Body of pancreas (tissue), 4 donors: ENCODE results near the gene NAP1L1. TPM values are rescaled to one million over a fixed set of nuclear protein-coding genes. Genes with fewer than 3 reads are reported as not detected.
A peak's percentile ranks its signal among the peaks of the same experiment; 100 is the strongest.

Experiments
- ATAC-seq: fragments of 150-250 bp; one replicate; pipeline ENCODE4 v1.9.1; 2016
- DNase-seq, 4 donors: peaks; one replicate each; pipeline ENCODE4 v3.0.0-alpha.2; 2019
- H3K27ac ChIP-seq, 4 donors: fragments of 200-600 bp; sonication (generic); 1 replicate in 3 of 4; 2 replicates in 1 of 4; pipeline versions ENCODE4 v1.5.1 to v1.6.1; 2016 to 2019; ENCODE audit warnings: mild to moderate bottlenecking in 1 of 4, mixed read lengths in 1 of 4, moderate library complexity in 1 of 4
- H3K27me3 ChIP-seq, 2 donors: fragments of 200-600 bp; sonication (generic); one replicate each; pipeline ENCODE4 v1.6.0; 2016; ENCODE audit warnings: mild to moderate bottlenecking in 1 of 2
- H3K36me3 ChIP-seq, 2 donors: fragments of 200-600 bp; sonication (generic); replicated peaks in 1 of 2; 2 replicates each; pipeline ENCODE4 v1.5.1; 2016; ENCODE audit warnings: low read depth in 2 of 2; ENCODE audit not compliant: insufficient read depth in 1 of 2
- H3K4me1 ChIP-seq: fragments of 200-600 bp; sonication (generic); one replicate; pipeline ENCODE4 v1.6.0; 2016
- H3K4me3 ChIP-seq, 2 donors: fragments of 200-600 bp; sonication (generic); 1 replicate in 1 of 2; 2 replicates in 1 of 2; pipeline ENCODE4 v1.5.1; 2016 to 2019
- H3K9me3 ChIP-seq, 3 donors: fragments of 200-600 bp; sonication (generic); 1 replicate in 2 of 3; 2 replicates in 1 of 3; pipeline ENCODE4 v1.5.1; 2016
- POLR2A ChIP-seq, 3 donors: fragments of 450-650 bp; IDR thresholded peaks; one replicate each; pipeline ENCODE4 v1.6.1; 2016; ENCODE audit warnings: antibody characterized with exemption in 3 of 3, mild to moderate bottlenecking in 2 of 3
- WGBS, 2 donors: methylation state at CpG; one replicate each; pipeline ENCODE4 v1.1.5; 2017; 5-methylcytosine and 5-hydroxymethylcytosine counted together
- intact Hi-C: fragments of 100-400 bp; cut with DNase I; formaldehyde crosslinking; loops from one replicate; pipeline ENCODE4 v1.15.1; 2023
- total RNA-seq, 2 donors: library from RNA; depleted of rRNA; stranded (reverse); fragments of >200 nt; gene quantifications; one replicate each; pipeline ENCODE4 v1.1.0, GENCODE V29; 2016
- TF ChIP-seq, protein P1 (sequence below), 7 experiments: fragments of 450-650 bp in 4 of 7; fragments of 200-600 bp in 3 of 7; sonication (generic) in 3 of 7; IDR thresholded peaks; one replicate each; pipeline ENCODE4 v1.5.1; 2016 to 2019; ENCODE audit warnings: antibody characterized with exemption in 7 of 7

The NAP1L1 gene
- total RNA-seq, 2 donors from 2014 or later, result 151 to 275 TPM

DNA sequence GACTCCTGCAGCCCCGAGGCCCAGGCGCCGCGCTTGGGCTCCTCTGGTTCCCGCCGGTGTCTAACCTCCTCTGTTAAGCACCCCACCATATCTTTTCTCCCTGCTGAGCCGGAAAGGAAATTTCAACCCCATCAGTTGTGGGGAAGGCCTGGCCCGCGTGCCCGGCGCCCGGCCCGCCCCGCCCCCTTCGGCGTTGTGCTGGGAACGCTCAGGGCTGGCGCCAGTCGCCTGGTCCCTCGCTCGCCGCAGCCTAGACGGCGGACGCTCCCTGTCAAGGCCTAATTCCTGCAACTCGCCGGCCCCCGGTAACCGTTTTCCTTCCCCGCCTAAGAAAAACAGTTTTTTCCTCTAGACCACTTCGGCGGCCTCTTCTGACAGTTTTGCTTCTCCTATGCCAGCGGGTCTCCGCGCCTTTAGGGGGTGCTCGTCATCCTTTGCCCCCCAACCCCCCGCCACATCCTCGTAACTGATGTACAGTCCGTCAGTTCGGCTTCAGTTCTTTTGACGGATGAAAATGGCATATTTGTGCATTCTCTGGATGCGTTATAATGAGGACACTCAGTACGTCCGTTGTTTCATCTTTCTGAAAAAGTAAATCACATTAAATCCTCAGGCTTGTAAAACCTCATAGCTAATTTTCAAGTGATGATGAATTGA is 506 bp upstream of the NAP1L1 start:
- ATAC-seq (peak; percentile 85), DNase-seq (peak in 3 of 4 donors; percentile 82 to 89 (median 84))
- Histone ChIP-seq H3K9me3 (no peaks in the 10 kb centered on the region), H3K27ac (peak overlapping the region; percentile 84 to 98 (median 98)), H3K27me3 (no peaks in the 10 kb centered on the region), H3K4me1 (peaks cover 27% of the 10 kb centered on the region), H3K36me3 (no peaks in the 10 kb centered on the region), H3K4me3 (peak overlapping the region; percentile 72 to 95)
- 1% methylated on average over 25 to 43 of the region's 44 CpGs for WGBS, 2 donors
- intact Hi-C loops, result no loop called here
- TF ChIP-seq, protein P1, sequence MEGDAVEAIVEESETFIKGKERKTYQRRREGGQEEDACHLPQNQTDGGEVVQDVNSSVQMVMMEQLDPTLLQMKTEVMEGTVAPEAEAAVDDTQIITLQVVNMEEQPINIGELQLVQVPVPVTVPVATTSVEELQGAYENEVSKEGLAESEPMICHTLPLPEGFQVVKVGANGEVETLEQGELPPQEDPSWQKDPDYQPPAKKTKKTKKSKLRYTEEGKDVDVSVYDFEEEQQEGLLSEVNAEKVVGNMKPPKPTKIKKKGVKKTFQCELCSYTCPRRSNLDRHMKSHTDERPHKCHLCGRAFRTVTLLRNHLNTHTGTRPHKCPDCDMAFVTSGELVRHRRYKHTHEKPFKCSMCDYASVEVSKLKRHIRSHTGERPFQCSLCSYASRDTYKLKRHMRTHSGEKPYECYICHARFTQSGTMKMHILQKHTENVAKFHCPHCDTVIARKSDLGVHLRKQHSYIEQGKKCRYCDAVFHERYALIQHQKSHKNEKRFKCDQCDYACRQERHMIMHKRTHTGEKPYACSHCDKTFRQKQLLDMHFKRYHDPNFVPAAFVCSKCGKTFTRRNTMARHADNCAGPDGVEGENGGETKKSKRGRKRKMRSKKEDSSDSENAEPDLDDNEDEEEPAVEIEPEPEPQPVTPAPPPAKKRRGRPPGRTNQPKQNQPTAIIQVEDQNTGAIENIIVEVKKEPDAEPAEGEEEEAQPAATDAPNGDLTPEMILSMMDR (IDR thresholded peaks at IDR 0.05), result peak in 1 of 7 experiments; percentile 10
- no peak for TF ChIP-seq POLR2A (IDR thresholded peaks at IDR 0.05)

DNA sequence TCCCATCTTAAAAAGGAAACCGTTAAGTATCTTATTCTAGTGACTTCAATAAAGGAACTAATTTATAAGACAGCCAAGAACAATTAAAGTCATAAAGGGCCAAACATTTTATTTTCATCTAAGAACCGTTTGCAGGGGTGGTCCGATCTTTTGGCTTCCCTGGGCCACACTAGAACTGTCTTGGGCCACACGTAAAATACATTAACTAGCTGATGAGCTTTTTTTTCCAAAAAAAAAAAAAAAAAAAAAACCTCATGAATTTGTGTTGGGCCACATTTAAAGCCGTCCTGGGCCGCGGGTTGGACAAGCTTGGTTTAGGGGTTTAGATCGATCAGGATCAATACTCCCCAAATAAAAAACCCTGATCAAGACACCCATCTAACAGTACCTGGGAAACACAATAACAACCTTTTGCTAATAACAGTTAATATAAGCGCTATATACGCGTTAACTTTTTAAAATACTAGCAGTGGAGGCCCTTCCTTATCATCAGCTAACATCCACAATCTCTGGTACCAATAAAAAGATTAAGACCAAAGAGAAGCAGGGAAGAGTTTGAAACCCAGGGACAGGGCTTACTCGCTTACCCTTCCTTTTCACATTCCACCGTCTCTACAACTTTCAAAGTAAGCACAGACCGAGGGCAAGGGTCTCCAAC is 1.1 kb downstream of the NAP1L1 start:
- Histone ChIP-seq H3K4me3 (peak overlapping the region in 1 of 2 donors; percentile 72), H3K36me3 (no peaks in the 10 kb centered on the region), H3K9me3 (no peaks in the 10 kb centered on the region), H3K27ac (peak overlapping the region; percentile 84 to 98 (median 98)), H3K4me1 (peaks cover 27% of the 10 kb centered on the region), H3K27me3 (no peaks in the 10 kb centered on the region)
- no peak for DNase-seq
- no peak for ATAC-seq
- WGBS, 2 donors, result 13 to 15% methylated on average over 14 of the region's 14 CpGs
- TF ChIP-seq, protein P1 (IDR thresholded peaks at IDR 0.05), result no peak
- no peak for TF ChIP-seq POLR2A (IDR thresholded peaks at IDR 0.05)
- intact Hi-C loops, result no loop called here

DNA sequence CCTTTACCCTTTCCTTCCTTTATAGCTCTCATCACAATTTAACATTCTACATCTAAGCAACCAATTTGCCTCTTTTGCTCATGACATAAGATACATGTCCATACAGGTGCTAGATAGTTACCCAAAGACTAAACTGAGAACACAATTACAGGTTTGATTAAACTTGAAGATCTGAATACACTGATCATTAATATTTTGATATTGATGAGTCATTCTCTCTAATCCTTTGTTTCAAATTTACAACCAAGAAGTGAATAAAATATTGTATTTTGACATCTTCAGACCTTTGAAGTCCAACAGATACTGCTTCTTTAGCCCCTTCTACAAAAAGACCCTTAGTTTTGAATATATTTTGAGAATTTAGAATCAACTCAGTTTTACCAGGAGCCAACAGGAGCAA is 2.6 kb downstream of the NAP1L1 start:
- no peaks in the 10 kb centered on the region for H3K9me3 ChIP-seq
- DNase-seq (no peak), ATAC-seq (no peak)
- H3K4me1 ChIP-seq, result peaks cover 27% of the 10 kb centered on the region
- H3K27ac ChIP-seq, result no peak overlapping the region
- no peak overlapping the region for H3K4me3 ChIP-seq
- H3K36me3 ChIP-seq, result no peaks in the 10 kb centered on the region
- TF ChIP-seq, protein P1 (IDR thresholded peaks at IDR 0.05), result no peak
- no peak for TF ChIP-seq POLR2A (IDR thresholded peaks at IDR 0.05)
- intact Hi-C loops, result no loop called here
- no peaks in the 10 kb centered on the region for H3K27me3 ChIP-seq

DNA sequence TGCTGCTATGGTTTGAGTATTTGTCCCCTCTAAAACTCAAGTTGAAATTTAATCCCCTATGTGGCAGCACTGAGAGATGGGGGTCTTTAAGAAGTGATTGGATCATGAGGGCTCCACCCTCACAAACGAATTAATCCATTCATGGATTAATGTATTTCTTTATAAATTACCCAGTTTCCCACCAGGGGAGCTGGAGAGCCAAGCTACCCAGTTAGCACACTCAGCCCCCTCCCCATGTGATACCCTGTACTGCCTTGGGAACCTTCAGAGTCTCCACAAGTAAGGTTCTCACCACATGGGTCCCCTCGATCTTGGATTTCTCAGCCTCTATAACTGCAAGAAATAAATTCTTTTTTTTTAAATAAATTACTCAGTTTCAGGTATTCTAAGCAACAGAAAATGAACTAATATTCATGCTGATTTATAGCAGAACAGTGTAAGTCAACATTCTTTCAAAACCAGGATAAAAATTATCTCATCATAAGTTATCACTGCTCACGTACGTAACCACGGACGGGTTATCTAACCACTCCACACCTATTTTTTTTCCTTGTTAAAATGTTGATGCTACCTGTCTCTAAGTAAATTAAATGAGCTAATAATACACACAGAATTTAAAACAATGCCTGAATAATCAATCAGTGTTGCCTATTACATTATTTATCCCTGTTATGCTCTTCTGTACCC is 3.6 kb downstream of the NAP1L1 start:
- 44 to 58% methylated on average over 6 of the region's 6 CpGs for WGBS, 2 donors
- H3K36me3 ChIP-seq, result no peaks in the 10 kb centered on the region
- DNase-seq, result no peak
- no peak for TF ChIP-seq POLR2A (IDR thresholded peaks at IDR 0.05)
- TF ChIP-seq, protein P1 (IDR thresholded peaks at IDR 0.05), result no peak
- peaks cover 27% of the 10 kb centered on the region for H3K4me1 ChIP-seq
- ATAC-seq, result no peak
- intact Hi-C loops, result no loop called here
- no peak overlapping the region for H3K4me3 ChIP-seq
- no peak overlapping the region for H3K27ac ChIP-seq
- no peaks in the 10 kb centered on the region for H3K27me3 ChIP-seq
- no peaks in the 10 kb centered on the region for H3K9me3 ChIP-seq
